Endodermal cell (in vitro differentiated cells): ENCODE data around the gene LHPP. TPM values are rescaled to one million over a fixed set of nuclear protein-coding genes. Genes with fewer than 3 reads are reported as not detected.
"Not testable (repeated sequence)": the region's sequence is repeated elsewhere in the genome, so short reads cannot be mapped to it uniquely, and the experiment has no call there.

Source experiments
- DNase-seq: peaks from one replicate; pipeline ENCODE4 v3.0.0-alpha.2; 2017
- H3K27ac ChIP-seq: 2 replicates; pipeline ENCODE4 v1.5.1; 2013; ENCODE audit warnings: mild to moderate bottlenecking, low read depth, low read length, moderate library complexity
- H3K27me3 ChIP-seq: 2 replicates; pipeline ENCODE4 v1.6.1; 2013; ENCODE audit warnings: mild to moderate bottlenecking, low read length, moderate library complexity; ENCODE audit not compliant: insufficient read depth, control insufficient read depth, poor library complexity, severe bottlenecking
- H3K36me3 ChIP-seq: 2 replicates; pipeline ENCODE4 v1.7.0; 2013; ENCODE audit warnings: mild to moderate bottlenecking, low read length, moderate library complexity; ENCODE audit not compliant: control insufficient read depth, insufficient read depth
- H3K4me1 ChIP-seq: one replicate; pipeline ENCODE4 v1.7.0; 2013; ENCODE audit warnings: low read length; ENCODE audit not compliant: control insufficient read depth, insufficient read depth
- H3K4me3 ChIP-seq: 2 replicates; pipeline ENCODE4 v1.5.1; 2013; ENCODE audit warnings: mild to moderate bottlenecking, low read length, moderate library complexity
- H3K9ac ChIP-seq: 2 replicates; pipeline ENCODE4 v1.6.1; 2013; ENCODE audit warnings: mild to moderate bottlenecking, low read length, moderate library complexity; ENCODE audit not compliant: poor library complexity, severe bottlenecking; ENCODE audit errors: extremely low read depth
- H3K9me3 ChIP-seq: 2 replicates; pipeline ENCODE4 v1.6.1; 2013; ENCODE audit warnings: mild to moderate bottlenecking, low read length, moderate library complexity; ENCODE audit not compliant: control insufficient read depth
- H3K27ac Mint-ChIP-seq: 2 replicates; pipeline ENCODE4 v1.8.0; 2020; ENCODE audit warnings: mixed read lengths
- H3K27me3 Mint-ChIP-seq: 2 replicates; pipeline ENCODE4 v1.8.0; 2021; ENCODE audit warnings: mild to moderate bottlenecking, mixed read lengths; ENCODE audit not compliant: insufficient read depth
- H3K36me3 Mint-ChIP-seq: 2 replicates; pipeline ENCODE4 v1.8.0; 2020; ENCODE audit warnings: low read depth, mixed read lengths
- H3K4me1 Mint-ChIP-seq: 2 replicates; pipeline ENCODE4 v1.8.0; 2020; ENCODE audit warnings: mixed read lengths
- H3K4me3 Mint-ChIP-seq: 2 replicates; pipeline ENCODE4 v1.8.0; 2020; ENCODE audit warnings: mild to moderate bottlenecking, moderate library complexity, mixed read lengths
- H3K9me3 Mint-ChIP-seq: 2 replicates; pipeline ENCODE4 v1.8.0; 2020; ENCODE audit warnings: mild to moderate bottlenecking, mixed read lengths
- CTCF ChIP-seq: fragments of 200-600 bp; sonication (generic); conservative IDR thresholded peaks from 2 replicates; pipeline ENCODE4 v1.5.0; 2021; ENCODE audit warnings: antibody characterized with exemption, mild to moderate bottlenecking
- WGBS, 2 experiments: methylation state at CpG; one replicate each; pipeline versions ENCODE4 v1.1.5 to v1.1.7; 2013; ENCODE audit warnings: missing lambda C conversion rate in 2 of 2, mixed read lengths in 1 of 2; ENCODE audit not compliant: insufficient coverage in 1 of 2, insufficient read length in 1 of 2; 5-methylcytosine and 5-hydroxymethylcytosine counted together
- total RNA-seq, 2 donors: library from RNA; stranded (reverse); fragmentation: NEBNext Ultra II Directional in 1 of 2; extraction: Animal tissue kit (Norgen Biotek cat#: 25700) in 1 of 2; gene quantifications; 2 replicates in 1 of 2; 3 replicates in 1 of 2; pipeline ENCODE4 v1.2.1, GENCODE V29; 2021

The LHPP gene
- total RNA-seq, 2 donors from 2014 or later, result 23.3 to 24.8 TPM

- Mint-ChIP-seq H3K27ac (no peak overlapping the region), H3K4me3 (no peak overlapping the region), H3K36me3 (peaks cover 6% of the 10 kb centered on the region), H3K4me1 (no peaks in the 10 kb centered on the region), H3K9me3 (peaks cover 23% of the 10 kb centered on the region), H3K27me3 (no peaks in the 10 kb centered on the region)
- no peaks in the 10 kb centered on the region for H3K36me3 ChIP-seq
- no peak overlapping the region for H3K4me3 ChIP-seq
- peaks cover 10% of the 10 kb centered on the region for H3K9me3 ChIP-seq
- no peak for DNase-seq
- 91 to 94% methylated on average over 13 to 16 of the region's 16 CpGs for WGBS, 2 experiments
- TF ChIP-seq CTCF, result no peak
- no peak overlapping the region for H3K9ac ChIP-seq
- H3K27me3 ChIP-seq, result no peaks in the 10 kb centered on the region
- H3K27ac ChIP-seq, result no peak overlapping the region
- no peaks in the 10 kb centered on the region for H3K4me1 ChIP-seq
These were observed 117.4 kb downstream of the LHPP start for GRCh38 chr10:124579011-124579399.

GRCh38 chr10:124586142-124586541, 124.5 kb downstream of the LHPP start:
- no peaks in the 10 kb centered on the region for H3K27me3 Mint-ChIP-seq
- H3K4me1 Mint-ChIP-seq, result no peaks in the 10 kb centered on the region
- H3K27ac Mint-ChIP-seq, result no peak overlapping the region
- H3K9me3 Mint-ChIP-seq, result peaks cover 9% of the 10 kb centered on the region
- DNase-seq, result no peak
- Histone ChIP-seq H3K27me3 (no peaks in the 10 kb centered on the region), H3K9ac (no peak overlapping the region), H3K4me3 (no peak overlapping the region), H3K4me1 (no peaks in the 10 kb centered on the region), H3K9me3 (no peaks in the 10 kb centered on the region), H3K27ac (no peak overlapping the region), H3K36me3 (no peaks in the 10 kb centered on the region)
- 84 to 89% methylated on average over 1 to 3 of the region's 3 CpGs for WGBS, 2 experiments
- TF ChIP-seq CTCF, result no peak
- peaks cover 7% of the 10 kb centered on the region for H3K36me3 Mint-ChIP-seq
- H3K4me3 Mint-ChIP-seq, result no peak overlapping the region

- no peak overlapping the region for H3K9ac ChIP-seq
- no peak overlapping the region for H3K27ac Mint-ChIP-seq
- peaks cover 4% of the 10 kb centered on the region for H3K36me3 Mint-ChIP-seq
- H3K4me3 ChIP-seq, result no peak overlapping the region
- H3K27me3 Mint-ChIP-seq, result no peaks in the 10 kb centered on the region
- TF ChIP-seq CTCF, result no peak
- no peak overlapping the region for H3K4me3 Mint-ChIP-seq
- H3K27ac ChIP-seq, result no peak overlapping the region
- H3K9me3 Mint-ChIP-seq, result peaks cover 2% of the 10 kb centered on the region
- no peak for DNase-seq
- no peaks in the 10 kb centered on the region for H3K27me3 ChIP-seq
- no peaks in the 10 kb centered on the region for H3K9me3 ChIP-seq
- H3K4me1 Mint-ChIP-seq, result no peaks in the 10 kb centered on the region
- no peaks in the 10 kb centered on the region for H3K4me1 ChIP-seq
- 92 to 97% methylated on average over 5 to 11 of the region's 11 CpGs for WGBS, 2 experiments
- no peaks in the 10 kb centered on the region for H3K36me3 ChIP-seq
These were observed 126.2 kb downstream of the LHPP start for GRCh38 chr10:124587811-124588211.

- not testable (repeated sequence) for DNase-seq, H3K27ac Mint-ChIP-seq, H3K9me3 Mint-ChIP-seq, H3K4me3 ChIP-seq, H3K27ac ChIP-seq, H3K27me3 Mint-ChIP-seq, H3K36me3 Mint-ChIP-seq, H3K4me1 ChIP-seq, H3K36me3 ChIP-seq, H3K4me1 Mint-ChIP-seq, H3K27me3 ChIP-seq, H3K9ac ChIP-seq, H3K4me3 Mint-ChIP-seq, H3K9me3 ChIP-seq
- WGBS, 2 experiments, result 91 to 100% methylated on average over 4 to 6 of the region's 6 CpGs
These were observed 126.7 kb downstream of the LHPP start for GRCh38 chr10:124588341-124588735.
